Glomerular visceral epithelial cell (primary cell): ENCODE measurements around the gene SLC26A1.
"Not testable (repeated sequence)": the region's sequence is repeated elsewhere in the genome, so short reads cannot be mapped to it uniquely, and the experiment has no call there.

ENCODE experiments used
- DNase-seq: peaks from one replicate; pipeline ENCODE4 v3.0.0-alpha.2; 2016; ENCODE audit errors: extremely low spot score

Gene SLC26A1

DNA sequence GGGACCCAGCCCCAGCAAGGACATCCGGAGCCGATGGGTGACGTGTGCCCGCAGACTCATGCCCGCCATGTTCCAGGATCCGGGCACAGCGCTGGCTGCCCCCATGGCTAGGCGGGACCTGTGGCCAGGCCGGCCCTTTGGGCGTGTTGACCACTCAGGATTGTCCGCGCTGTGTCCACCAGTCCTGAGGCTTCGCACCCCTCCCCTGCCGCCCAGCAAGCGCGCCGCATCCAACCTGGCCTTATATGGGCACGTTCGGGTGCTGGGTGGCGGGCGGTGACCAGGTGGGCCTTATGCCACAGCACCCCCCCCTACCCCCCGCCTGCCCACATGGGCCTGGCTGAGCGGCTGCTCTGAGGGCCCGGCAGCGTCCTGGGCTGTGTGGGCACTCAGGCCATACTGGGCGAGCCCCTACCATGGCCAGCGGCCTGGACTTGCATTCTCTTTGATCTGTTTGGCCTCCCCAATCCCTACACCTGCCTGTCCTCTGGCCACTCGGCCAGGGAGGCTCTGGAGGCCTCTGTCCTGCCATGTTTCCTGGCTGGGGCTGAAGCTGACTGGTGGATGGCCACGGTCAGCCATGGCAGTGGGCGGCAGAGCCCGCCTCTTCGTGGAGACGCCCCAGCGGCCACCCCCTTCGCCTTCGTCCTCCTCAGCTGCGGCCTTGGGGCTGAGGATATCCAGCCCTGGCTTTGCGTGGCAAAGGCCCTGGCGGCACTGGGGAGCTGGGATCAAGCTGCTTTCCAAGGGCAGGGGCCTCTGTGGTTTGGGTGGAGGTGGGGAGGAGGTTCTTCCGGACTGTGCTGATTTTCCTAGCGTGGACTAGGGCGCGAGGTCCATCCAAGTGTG lies 20.2 kb upstream of the SLC26A1 start:
- DNase-seq: no peak

DNA sequence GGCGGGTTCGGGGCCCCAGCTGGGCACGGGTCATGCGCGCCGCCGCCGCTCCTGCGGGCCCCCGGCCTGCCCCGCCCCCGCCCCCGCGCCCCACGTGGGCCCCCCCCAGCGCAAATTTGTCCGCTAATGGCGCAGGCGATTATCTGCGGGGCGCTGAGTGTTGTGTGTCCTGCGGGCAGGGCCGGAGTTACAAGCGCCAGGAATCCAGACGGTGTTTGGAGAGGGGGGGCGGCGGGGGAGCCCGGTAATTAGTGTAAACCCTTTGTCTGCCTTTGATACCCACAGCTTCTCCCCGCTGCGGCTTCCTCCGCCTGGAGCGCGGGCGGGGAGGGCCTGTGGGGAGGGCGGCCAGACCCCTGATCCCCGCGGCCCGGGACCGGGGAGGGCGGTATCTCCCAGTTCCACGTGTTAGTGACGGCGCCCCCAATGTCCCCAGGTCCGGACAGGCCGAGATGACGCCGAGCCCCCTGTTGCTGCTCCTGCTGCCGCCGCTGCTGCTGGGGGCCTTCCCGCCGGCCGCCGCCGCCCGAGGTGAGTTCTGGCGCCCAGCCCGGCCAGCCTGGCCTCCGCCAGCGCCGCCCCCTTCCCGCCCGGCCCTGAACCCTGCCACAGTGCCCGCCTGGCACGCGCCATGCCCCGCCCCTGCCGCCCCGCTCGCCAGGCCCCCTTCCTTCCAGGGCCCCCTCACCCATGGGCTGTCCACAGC lies 19.0 kb upstream of the SLC26A1 start:
- DNase-seq: peak; percentile 65

DNA sequence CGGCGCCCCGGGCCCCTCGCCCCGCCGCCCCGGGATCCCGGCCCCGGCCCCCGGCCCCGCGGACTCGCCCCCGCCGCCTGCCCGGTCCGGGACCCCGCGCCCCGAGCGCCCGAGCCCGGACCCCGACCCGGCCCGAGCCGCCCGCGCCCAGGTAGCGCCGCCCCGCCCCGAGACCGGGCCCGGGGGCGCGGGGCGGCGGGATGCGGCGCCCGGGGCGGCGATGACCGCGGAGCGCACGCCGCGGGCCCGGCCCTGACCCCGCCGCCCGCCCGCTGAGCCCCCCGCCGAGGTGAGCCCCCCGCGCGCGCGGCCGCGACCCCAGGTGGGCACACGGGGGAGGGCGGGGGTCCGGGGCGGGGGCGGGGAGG lies 18.4 kb upstream of the SLC26A1 start:
- DNase-seq: no peak

DNA sequence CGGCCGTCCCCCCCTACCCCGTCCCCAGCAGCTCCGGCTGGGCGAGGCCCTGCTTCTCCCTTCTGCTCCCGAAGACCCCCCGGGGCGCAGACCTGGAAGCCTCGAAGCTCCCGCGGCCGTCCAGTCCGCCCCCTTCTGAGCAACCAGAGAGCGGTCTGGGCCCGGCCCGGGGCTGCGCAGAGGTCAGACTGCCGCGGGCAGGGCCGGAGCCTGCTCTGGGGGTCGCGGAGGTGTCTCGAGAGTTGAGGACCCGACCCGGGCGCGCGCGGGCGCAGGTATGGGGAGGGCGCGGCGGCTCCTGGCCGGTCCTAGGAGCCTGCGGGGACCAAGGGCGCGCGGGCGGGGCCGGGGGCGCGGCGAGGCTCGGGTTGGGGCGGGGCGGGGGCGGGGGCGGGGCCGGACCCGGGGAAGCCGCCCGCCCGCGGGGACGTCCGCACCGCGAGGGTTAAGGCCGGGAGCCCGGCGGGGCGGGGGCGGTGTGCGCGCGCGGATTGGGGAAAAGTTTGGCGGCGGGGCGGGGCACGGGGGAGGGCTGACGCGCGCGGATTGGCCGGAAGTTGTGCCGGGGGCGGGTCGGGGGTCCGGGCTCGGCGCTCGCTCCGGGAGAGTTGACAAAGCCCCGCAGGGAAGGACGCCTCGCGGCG lies 17.9 kb upstream of the SLC26A1 start, which contains the start of gene FGFRL1:
Gene FGFRL1 (plus strand): TSS at position 605 of the 644 bp plus-strand sequence. CDS start 860 bp downstream, outside the sequence.
- peak; percentile 92 for DNase-seq

DNA sequence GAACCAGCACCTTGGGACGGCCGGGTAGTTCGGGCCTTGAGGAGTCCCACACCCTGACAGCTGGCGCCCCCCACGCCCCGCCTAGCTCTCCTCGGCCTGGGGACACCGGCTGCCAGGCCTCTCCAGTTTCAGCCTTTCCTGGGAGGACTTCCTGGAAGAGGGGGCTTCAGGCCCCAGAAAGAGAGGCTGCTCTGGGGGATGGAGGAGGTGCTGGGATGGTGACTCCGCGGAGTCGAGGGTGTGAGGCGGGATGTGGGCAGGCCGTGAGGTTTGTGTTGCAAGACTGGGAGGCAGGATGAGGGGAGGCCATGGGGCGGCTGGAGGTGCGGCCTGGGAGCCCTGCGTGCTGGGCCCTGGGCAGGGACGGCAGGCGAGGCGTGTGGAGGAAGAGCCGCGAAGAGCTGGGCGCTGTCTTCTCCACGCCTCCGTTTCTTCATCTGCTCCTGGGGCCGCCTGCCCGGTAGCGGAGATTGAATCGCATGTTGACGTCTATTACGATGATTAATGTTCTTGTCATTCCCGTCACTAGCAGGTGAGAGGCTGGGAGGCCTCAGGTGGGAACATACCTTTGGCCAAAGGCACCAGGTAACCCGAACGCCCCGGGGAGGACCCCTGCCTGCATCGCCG lies 17.3 kb upstream of the SLC26A1 start:
- DNase-seq: peak; percentile 81

DNA sequence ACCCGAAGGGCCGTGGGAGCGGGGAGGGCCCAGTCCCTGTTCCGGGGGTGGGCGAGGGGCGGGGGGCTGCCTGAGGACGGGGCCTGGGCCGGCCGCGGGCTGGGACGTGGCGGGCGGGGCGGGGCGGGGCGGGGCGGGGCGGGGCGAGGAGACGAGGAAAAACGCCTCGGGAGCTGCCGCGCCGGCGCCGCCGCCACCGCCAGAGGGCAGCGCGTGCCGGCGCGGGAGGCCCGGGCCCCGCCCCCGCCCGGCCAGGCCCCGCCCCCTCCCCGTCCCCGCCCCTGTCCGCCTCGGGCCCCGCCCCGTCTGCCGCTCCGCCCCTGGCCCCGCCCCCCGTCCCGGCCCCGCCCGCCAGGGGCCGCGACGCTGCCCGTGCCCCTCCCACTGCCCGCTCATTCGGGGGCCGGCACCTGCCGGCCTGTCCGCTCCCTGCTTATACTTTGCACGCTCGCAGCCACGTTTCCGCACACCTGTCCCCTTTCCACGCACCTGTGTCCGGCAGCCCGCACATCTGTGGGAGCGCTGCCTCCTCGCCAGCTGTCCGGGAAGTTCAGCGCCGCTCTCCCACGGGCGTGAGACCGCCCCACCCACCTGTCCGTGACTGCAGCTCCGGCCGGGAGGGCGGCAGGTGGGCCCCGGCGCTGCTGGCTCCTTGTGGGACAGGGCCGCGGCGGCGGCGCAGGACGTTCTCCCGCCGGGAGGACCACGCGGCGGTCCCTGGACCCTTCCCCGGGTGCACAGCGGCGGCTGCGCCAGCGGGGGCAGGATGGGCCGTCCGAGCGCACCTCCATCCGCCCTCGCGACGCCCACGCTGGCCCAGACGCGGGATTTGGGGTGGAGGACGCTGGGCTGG lies 16.6 kb upstream of the SLC26A1 start:
- peak; percentile 76 for DNase-seq

DNA sequence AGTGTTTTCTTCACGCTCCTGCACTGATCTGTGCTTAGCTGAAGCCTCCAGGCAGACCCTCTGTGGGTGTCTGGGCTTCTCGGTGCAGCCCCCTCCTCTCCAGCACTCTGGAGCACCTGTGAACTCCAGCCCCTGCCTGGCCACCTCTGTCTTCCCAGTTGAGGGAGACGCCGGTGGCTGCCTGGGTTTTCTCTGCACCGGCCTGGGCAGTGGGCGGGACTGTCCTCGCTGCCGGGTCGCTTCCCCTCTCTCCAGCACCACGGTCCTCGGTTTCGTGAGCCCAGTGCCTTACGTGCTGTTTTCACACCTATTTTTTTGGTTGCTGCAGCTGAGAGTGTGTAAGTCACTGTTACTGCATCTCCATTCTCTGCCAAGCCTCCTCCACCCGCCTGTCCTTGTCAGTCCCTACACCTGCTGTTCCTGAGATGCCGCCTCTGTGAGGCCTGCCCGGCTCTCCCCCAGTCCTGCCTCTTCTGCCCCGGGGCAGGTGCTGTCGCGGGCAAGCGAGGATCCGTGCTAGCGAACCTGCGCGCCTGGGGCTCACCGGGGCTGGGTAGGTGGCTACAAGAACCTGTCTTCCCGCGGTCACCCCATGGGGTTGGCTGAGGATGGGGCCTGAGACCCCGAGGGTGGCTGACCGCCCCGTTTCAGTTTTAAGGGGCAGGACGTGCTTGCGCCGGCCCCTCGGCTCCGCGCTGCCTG lies 15.8 kb upstream of the SLC26A1 start:
- DNase-seq: no peak

DNA sequence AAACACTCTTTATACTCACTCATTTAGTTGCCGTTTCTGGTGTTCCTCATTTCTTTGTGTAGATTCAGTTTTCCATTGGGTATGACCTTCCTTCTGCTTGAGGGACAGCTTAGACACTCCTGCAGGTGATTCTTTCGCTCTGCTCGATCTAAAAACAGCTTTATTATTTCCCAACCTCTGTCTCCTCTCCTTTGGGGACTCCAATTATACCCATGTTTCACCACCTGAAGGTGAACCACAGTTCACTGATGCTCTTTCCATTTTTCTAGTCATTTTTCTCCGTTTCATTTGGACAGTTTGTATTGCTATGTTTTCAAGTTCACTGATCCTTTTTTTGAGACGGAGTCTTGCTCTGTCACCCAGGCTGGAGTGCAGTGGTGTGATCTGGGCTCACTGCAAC lies 13.7 kb upstream of the SLC26A1 start:
- DNase-seq: no peak

DNA sequence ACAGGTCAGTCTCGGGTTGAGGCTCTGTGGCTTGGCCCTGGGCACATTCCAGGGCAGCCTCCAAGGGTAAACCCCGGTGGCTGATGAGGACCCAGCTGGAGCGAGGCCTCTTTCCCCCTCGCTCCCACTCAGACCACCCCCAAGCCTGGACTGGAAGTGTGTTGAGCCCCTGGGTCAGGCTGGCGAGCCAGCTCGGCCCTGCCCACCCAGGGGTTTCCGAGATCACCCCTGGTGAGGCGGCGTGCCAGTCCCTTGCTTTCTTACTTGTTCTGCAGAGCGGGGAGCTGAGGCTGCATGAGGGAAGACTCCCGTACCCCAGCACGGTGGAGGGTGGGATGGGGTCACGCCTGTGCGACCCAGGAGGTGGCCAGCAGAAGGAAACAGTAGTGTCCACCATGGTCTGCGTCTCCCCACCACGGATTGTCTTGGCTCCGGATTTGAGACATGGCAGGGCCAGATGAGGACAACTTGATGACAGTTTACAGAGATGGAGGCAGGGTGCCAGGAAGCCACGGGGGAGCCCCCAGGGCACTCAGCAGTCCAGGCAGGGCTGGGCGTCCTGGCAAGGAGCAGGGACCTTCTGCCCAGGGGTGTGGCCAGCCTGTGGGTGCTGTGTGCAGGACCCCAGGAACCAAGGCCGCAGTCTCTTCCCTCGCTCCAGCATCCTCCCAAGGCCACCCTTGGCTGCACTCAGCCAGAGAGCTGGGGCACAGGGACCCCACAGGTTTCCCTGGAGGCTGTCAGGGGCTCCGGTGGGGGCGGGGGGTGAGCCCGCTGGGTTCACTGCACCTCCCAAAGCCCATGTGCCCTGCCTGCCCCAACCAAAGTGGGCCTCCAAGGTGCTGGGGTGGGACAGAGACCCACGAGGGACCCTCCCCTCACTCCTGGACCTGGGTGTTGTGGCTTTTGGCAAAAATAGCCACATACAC lies 11.6 kb upstream of the SLC26A1 start:
- no peak for DNase-seq

DNA sequence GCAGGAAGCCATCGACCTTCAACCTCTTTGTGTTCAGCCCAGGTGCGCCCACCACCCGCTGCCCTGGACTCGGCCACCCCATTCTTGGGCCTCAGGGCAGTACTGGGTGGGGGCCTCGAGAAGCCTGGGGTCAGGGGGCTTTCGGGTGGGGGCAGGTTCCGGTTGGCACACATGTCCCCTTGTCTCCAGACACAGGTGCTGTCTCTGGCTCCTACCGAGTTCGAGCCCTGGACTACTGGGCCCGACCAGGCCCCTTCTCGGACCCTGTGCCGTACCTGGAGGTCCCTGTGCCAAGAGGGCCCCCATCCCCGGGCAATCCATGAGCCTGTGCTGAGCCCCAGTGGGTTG lies 10.8 kb upstream of the SLC26A1 start:
- DNase-seq: no peak

DNA sequence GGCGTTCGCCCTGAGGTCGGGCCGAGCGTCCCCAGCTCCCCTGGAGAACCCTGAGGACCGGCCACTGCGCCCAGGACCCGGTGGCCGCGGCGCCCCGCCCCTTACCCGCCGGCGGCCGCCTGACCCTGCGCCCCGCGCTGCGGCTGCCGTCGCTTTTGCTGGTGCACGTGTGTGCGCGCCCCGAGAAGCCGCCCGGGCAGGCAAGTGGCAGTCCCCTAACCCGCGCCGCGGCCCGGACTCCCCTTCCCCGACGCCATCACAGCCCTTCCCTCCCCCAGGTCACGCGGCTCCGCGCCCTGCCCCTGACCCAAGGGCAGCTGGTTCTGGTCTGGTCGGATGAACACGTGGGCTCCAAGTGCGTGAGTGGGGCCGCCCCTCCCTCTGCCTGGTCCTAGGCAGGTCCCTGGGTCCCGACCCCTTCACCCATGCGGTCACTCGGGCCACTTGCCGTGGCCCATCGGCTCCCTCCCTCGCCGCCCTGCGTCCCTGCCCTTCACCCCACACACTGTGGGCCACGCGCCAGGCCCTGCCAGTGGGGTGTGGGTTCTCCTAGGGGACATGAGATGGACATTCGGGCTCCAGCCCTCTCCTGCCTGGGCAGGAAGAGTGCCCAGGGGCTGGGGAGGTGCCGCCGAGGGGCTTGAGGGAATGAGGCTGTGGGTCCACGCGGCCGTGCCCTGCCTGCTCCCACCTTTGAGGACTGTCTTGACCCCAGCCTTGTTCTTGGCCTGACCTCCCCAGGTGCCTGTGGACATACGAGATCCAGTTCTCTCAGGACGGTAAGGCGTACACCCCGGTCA lies 10.3 kb upstream of the SLC26A1 start:
- no peak for DNase-seq

DNA sequence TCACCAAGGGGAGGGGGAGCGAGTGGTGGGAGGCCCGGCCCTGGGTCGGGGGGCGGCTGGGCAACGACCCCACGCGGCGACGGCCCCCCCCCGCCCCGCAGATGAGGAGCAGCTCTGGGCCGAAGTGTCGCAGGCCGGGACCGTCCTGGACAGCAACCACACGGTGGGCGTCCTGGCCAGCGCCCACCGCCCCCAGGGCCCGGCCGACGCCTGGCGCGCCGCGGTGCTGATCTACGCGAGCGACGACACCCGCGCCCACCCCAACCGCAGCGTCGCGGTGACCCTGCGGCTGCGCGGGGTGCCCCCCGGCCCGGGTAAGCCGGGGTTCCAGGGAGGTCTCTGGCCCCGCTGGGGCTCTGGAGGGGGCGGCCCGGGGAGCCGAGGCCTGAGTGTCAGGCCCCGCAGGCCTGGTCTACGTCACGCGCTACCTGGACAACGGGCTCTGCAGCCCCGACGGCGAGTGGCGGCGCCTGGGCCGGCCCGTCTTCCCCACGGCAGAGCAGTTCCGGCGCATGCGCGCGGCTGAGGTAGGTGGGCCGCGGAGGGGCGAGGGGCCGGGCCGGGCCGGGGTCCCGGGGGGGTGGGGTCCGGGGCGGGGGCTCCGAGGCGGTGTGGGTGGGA lies 9.5 kb upstream of the SLC26A1 start:
- DNase-seq: no peak

DNA sequence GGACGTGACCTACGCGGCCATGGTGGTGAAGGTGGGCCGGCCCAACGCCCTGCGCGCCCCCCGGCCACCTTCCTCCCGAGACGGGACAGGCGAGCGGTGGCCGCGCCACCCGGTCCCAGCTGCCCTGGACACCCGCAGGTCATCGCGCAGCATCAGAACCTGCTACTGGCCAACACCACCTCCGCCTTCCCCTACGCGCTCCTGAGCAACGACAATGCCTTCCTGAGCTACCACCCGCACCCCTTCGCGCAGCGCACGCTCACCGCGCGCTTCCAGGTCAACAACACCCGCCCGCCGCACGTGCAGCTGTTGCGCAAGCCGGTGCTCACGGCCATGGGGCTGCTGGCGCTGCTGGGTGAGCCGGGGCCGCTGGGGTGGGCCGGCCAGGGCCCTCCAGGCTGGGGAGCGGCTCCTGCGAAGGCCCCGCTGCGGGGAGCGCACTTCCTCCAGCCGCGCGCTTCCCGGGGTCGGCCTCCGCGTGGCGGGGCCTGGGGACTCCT lies 9.0 kb upstream of the SLC26A1 start:
- DNase-seq: no peak

DNA sequence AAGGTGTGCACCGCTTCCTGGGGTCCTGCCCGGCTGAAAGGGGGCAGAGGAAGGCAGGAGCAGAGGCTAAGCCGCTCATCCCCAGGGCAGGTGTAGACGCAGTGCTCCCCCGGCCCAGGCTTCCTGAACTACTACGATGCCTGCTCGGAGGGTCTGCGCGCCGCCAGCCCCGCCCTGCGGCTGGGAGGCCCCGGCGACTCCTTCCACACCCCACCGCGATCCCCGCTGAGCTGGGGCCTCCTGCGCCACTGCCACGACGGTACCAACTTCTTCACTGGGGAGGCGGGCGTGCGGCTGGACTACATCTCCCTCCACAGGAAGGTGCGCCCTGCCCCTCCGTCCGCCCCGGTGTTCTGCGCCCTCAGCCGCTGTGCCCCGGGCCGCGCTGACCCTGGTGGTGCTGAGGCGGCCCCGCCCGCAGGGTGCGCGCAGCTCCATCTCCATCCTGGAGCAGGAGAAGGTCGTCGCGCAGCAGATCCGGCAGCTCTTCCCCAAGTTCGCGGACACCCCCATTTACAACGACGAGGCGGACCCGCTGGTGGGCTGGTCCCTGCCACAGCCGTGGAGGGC lies 8.4 kb upstream of the SLC26A1 start:
- no peak for DNase-seq

DNA sequence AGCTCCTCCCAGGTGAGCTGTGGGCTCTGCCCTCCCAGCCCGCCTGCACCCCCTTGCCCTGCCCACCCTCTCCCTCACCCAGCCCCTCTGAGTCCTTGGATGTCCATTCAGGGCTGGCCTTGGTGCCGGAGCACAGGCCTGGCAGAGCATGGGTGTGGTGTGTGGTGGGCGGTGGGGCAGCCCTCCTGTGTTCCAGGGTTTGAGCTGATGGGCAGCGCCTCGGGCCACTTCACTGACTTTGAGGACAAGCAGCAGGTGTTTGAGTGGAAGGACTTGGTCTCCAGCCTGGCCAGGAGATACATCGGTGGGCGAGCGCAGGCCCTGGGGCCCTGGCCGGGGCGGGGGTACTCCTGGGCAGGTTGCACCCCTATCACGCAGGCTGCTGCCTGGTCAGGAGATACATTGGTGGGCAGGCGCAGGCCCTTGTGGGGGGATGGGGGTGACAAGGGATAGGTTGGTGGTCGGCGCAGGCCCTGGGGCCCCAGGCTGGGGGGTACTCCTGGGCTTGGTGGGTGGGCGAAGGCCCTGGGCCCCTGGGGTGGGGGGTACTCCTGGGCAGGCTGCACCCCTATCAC lies 7.6 kb upstream of the SLC26A1 start:
- no peak for DNase-seq

DNA sequence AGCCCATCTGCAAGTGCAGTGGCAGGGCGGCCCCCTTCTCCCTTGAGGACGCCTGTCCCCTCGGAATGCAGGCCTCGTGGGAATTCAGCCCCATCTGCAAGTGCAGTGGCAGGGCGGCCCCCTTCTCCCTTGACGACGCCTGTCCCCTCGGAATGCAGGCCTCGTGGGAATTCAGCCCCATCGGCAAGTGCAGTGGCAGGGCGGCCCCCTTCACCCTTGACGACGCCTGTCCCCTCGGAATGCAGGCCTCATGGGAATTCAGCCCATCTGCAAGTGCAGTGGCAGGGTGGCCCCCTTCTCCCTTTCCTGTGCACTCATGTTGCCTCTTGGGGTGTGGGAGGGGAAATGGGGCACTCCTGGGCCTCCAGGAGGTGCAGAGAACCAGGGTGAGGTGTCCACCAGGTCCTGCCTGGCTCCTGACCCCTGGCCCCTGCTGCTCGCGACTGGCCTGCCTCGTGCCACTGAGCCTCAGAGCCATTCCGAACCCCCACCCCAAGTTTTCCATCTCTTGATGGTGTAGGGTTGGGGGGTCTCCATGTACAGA lies 6.8 kb upstream of the SLC26A1 start:
- DNase-seq: no peak

DNA sequence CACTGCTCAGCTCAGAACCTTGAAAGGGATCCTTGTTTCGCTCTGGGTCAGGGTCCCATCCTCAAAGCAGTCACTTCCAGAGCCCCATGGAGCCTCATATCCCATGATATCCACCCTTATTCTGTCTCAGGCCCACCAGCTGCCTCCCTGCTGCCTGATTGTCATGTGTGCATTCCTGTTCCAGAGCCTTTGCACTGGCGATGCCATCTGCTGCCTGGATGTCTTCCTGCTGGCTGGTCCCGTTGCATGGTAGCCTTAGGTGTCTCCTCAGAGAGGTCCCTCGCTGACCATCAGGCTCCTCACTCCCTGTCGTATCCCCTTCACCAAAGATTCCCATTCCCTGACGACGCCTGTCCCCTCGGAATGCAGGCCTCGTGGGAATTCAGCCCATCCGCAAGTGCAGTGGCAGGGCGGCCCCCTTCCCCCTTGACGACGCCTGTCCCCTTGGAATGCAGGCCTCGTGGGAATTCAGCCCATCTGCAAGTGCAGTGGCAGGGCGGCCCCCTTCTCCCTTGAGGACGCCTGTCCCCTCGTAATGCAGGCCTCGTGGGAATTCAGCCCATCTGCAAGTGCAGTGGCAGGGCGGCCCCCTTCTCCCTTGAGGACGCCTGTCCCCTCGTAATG lies 6.1 kb upstream of the SLC26A1 start:
- not testable (repeated sequence) for DNase-seq
